PFSK-1 (cell line): Measurements from ENCODE around the gene PARP1.

Experiments
- FOXP2 ChIP-seq: optimal IDR thresholded peaks from 2 replicates; pipeline ENCODE3; 2011; ENCODE audit warnings: borderline replicate concordance, control low read depth, inconsistent platforms; ENCODE audit not compliant: insufficient read depth; ENCODE audit errors: extremely low read length, extremely low read depth
- TF ChIP-seq, protein P1 (sequence below), 2 experiments: IDR thresholded peaks; 2 replicates each; pipeline versions ENCODE4 v1.6.1 to v1.8.0; 2011 to 2012; ENCODE audit warnings: low read depth in 2 of 2, low read length in 2 of 2, control low read depth in 1 of 2, inconsistent platforms in 1 of 2, mild to moderate bottlenecking in 1 of 2, moderate library complexity in 1 of 2; ENCODE audit not compliant: insufficient read depth in 1 of 2

DNA sequence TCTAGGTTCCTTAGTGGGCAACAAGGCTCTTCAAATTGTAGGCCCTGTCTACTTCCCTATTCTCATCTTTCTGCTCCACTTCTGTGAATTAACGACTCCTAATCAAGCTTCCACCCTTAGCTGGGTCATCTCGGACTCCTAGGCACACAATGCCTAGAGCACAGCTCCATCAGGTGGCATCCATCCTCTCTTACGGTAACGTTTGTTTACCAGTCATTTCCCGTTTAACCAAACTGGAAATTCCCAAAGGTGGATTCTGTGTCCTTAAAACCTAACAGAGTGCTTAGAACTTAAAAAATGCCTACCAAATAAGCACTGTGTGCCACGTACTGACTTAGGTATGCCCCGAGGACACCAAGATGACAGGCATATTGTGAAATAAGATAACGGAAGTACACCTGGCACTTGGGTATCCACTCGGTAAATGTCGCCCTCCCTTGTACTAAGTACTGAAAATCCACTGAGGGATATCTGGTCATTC lies 1.5 kb downstream of the PARP1 start:
- TF ChIP-seq, protein P1, sequence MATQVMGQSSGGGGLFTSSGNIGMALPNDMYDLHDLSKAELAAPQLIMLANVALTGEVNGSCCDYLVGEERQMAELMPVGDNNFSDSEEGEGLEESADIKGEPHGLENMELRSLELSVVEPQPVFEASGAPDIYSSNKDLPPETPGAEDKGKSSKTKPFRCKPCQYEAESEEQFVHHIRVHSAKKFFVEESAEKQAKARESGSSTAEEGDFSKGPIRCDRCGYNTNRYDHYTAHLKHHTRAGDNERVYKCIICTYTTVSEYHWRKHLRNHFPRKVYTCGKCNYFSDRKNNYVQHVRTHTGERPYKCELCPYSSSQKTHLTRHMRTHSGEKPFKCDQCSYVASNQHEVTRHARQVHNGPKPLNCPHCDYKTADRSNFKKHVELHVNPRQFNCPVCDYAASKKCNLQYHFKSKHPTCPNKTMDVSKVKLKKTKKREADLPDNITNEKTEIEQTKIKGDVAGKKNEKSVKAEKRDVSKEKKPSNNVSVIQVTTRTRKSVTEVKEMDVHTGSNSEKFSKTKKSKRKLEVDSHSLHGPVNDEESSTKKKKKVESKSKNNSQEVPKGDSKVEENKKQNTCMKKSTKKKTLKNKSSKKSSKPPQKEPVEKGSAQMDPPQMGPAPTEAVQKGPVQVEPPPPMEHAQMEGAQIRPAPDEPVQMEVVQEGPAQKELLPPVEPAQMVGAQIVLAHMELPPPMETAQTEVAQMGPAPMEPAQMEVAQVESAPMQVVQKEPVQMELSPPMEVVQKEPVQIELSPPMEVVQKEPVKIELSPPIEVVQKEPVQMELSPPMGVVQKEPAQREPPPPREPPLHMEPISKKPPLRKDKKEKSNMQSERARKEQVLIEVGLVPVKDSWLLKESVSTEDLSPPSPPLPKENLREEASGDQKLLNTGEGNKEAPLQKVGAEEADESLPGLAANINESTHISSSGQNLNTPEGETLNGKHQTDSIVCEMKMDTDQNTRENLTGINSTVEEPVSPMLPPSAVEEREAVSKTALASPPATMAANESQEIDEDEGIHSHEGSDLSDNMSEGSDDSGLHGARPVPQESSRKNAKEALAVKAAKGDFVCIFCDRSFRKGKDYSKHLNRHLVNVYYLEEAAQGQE (IDR thresholded peaks at IDR 0.05; ENCODE audit: insufficient read depth in 1 of 2, low read depth in 2 of 2, low read length in 2 of 2), result no peak
- TF ChIP-seq FOXP2, result no peak
